CD4-positive, alpha-beta T cell (primary cell): ENCODE measurements around the gene RNF138. TPM values are rescaled to one million over a fixed set of nuclear protein-coding genes. Genes with fewer than 3 reads are reported as not detected.

Experiments
- ATAC-seq: fragments of 200-7000 bp; cut with Tn5 transposase; one replicate; pipeline ENCODE4 v1.10.0; 2022; ENCODE audit warnings: mild to moderate bottlenecking; ENCODE audit not compliant: poor library complexity
- CTCF ChIA-PET: fragments of 350-600 bp; sonication (Branson Sonifier 250); formaldehyde crosslinking; loops from one replicate; lab custom pipeline; 2021; ENCODE audit warnings: antibody characterized with exemption, inconsistent platforms; lab: Charles Lee
- POLR2A ChIA-PET: fragments of 350-600 bp; sonication (Branson Sonifier 250); formaldehyde crosslinking; loops from one replicate; lab custom pipeline; 2021; ENCODE audit warnings: antibody characterized with exemption, inconsistent platforms; lab: Charles Lee
- DNase-seq, 14 experiments: peaks; one replicate each; pipeline ENCODE4 v3.0.0-alpha.2; 2013 to 2020; ENCODE audit warnings: mixed read lengths in 2 of 14
- H3K27ac ChIP-seq, 2 donors: one replicate each; pipeline versions ENCODE4 v1.5.1 to v1.7.0; 2013; ENCODE audit warnings: low read length in 2 of 2, low read depth in 1 of 2, mild to moderate bottlenecking in 1 of 2
- H3K27me3 ChIP-seq, 2 experiments: 1 replicate in 1 of 2; 2 replicates in 1 of 2; pipeline versions ENCODE4 v1.6.1 to v1.7.0; 2013; ENCODE audit warnings: low read length in 2 of 2, control low read depth in 1 of 2, mild to moderate bottlenecking in 1 of 2, moderate library complexity in 1 of 2; ENCODE audit not compliant: insufficient read depth in 2 of 2, control insufficient read depth in 1 of 2
- H3K36me3 ChIP-seq: one replicate; pipeline ENCODE4 v1.6.1; 2013; ENCODE audit warnings: low read length, control low read depth; ENCODE audit not compliant: insufficient read depth
- H3K4me1 ChIP-seq: one replicate; pipeline ENCODE4 v1.6.1; 2013; ENCODE audit warnings: low read length, control low read depth; ENCODE audit not compliant: insufficient read depth
- H3K4me3 ChIP-seq: one replicate; pipeline ENCODE4 v1.5.1; 2013; ENCODE audit warnings: mild to moderate bottlenecking, low read length, moderate library complexity
- H3K9me3 ChIP-seq, 2 experiments: 1 replicate in 1 of 2; 2 replicates in 1 of 2; pipeline versions ENCODE4 v1.6.1 to v1.7.0; 2013; ENCODE audit warnings: low read length in 2 of 2, mild to moderate bottlenecking in 2 of 2, control low read depth in 1 of 2, moderate library complexity in 1 of 2; ENCODE audit not compliant: control insufficient read depth in 1 of 2, insufficient read depth in 1 of 2
- H3K27ac Mint-ChIP-seq: one replicate; pipeline ENCODE4 v1.8.0; 2020; ENCODE audit warnings: mixed read lengths
- H3K27me3 Mint-ChIP-seq: one replicate; pipeline ENCODE4 v1.8.0; 2021; ENCODE audit warnings: mixed read lengths
- H3K36me3 Mint-ChIP-seq: one replicate; pipeline ENCODE4 v1.8.0; 2021; ENCODE audit warnings: low read depth, mixed read lengths
- H3K4me1 Mint-ChIP-seq: one replicate; pipeline ENCODE4 v1.8.0; 2021; ENCODE audit warnings: low read depth, mixed read lengths
- H3K4me3 Mint-ChIP-seq: one replicate; pipeline ENCODE4 v1.8.0; 2020; ENCODE audit warnings: mild to moderate bottlenecking, mixed read lengths
- H3K9me3 Mint-ChIP-seq: one replicate; pipeline ENCODE4 v1.8.0; 2020; ENCODE audit warnings: mixed read lengths
- intact Hi-C, 2 experiments: fragments of 100-400 bp; cut with DNase I in 1 of 2; cut with micrococcal nuclease in 1 of 2; formaldehyde crosslinking; loops; one replicate each; pipeline versions ENCODE4 v1.15.1 to v1.9.0; 2023 to 2025; cut with DNase I, micrococcal nuclease
- total RNA-seq, 174 experiments: library from RNA in 2 of 174; stranded (reverse) in 2 of 174; gene quantifications; one replicate each; pipeline ENCODE4 v1.2.3 and lab custom pipeline; 2021 to 2026
- TF ChIP-seq, protein P1 (sequence below): fragments of 200-600 bp; IDR thresholded peaks from one replicate; pipeline ENCODE4 v1.8.0; 2022; ENCODE audit warnings: antibody characterized with exemption, mild to moderate bottlenecking

The RNF138 gene
- total RNA-seq, 2 experiments from 2014 or later = 177 to 184 TPM

DNA sequence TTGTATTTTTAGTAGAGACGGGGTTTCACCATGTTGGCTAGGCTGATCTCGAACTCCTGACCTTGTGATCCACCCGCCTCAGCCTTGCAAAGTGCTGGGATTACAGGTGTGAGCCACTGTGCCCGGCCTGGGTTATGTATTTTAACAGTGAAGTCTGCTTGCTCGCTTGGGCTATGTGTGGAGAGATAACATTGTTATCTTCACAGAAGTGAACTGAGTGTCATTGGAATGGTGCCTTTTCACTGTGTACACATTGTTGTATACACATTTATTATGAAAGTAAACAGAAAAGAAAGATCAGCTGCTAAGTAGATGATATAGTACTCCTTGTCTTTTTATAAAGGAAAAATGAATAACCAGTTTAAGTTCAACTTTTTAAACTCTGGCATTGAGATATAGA, 30.4 kb downstream of the RNF138 start:
- Mint-ChIP-seq H3K27me3 (no peaks in the 10 kb centered on the region), H3K9me3 (no peaks in the 10 kb centered on the region), H3K36me3 (peaks cover 87% of the 10 kb centered on the region), H3K4me1 (peaks cover 29% of the 10 kb centered on the region), H3K4me3 (no peak overlapping the region), H3K27ac (no peak overlapping the region)
- Histone ChIP-seq H3K27me3 (no peaks in the 10 kb centered on the region), H3K9me3 (no peaks in the 10 kb centered on the region), H3K27ac (no peak overlapping the region), H3K36me3 (peaks cover 61% of the 10 kb centered on the region), H3K4me1 (no peaks in the 10 kb centered on the region), H3K4me3 (no peak overlapping the region)
- ATAC-seq (no peak), DNase-seq (no peak)
- TF ChIP-seq, protein P1, sequence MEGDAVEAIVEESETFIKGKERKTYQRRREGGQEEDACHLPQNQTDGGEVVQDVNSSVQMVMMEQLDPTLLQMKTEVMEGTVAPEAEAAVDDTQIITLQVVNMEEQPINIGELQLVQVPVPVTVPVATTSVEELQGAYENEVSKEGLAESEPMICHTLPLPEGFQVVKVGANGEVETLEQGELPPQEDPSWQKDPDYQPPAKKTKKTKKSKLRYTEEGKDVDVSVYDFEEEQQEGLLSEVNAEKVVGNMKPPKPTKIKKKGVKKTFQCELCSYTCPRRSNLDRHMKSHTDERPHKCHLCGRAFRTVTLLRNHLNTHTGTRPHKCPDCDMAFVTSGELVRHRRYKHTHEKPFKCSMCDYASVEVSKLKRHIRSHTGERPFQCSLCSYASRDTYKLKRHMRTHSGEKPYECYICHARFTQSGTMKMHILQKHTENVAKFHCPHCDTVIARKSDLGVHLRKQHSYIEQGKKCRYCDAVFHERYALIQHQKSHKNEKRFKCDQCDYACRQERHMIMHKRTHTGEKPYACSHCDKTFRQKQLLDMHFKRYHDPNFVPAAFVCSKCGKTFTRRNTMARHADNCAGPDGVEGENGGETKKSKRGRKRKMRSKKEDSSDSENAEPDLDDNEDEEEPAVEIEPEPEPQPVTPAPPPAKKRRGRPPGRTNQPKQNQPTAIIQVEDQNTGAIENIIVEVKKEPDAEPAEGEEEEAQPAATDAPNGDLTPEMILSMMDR = no peak
- POLR2A ChIA-PET = no interaction called here
- intact Hi-C loops = no loop called here
- CTCF ChIA-PET = no interaction called here

DNA sequence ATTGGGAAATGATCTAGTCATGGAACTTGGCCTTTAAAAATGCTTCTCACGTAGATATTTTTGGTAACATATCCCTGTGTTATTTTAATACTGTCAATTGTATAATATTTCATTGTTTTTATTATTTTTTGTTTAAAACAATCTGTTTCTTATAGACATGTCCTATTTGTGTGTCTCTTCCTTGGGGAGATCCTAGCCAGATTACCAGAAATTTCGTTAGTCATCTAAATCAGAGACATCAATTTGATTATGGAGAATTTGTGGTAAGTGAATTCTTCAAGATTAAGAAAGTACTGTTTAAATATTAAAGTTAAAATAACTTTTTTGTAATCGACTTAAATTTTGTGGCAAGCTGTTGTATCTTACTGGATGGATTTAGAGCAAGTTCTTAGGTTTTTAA, 34.9 kb downstream of the RNF138 start:
- ATAC-seq = no peak
- Histone ChIP-seq H3K9me3 (no peaks in the 10 kb centered on the region), H3K27me3 (no peaks in the 10 kb centered on the region), H3K36me3 (peaks cover 74% of the 10 kb centered on the region), H3K4me1 (no peaks in the 10 kb centered on the region), H3K4me3 (no peak overlapping the region), H3K27ac (no peak overlapping the region)
- H3K27ac Mint-ChIP-seq = no peak overlapping the region
- DNase-seq = no peak
- POLR2A ChIA-PET = no interaction called here
- H3K4me1 Mint-ChIP-seq = peaks cover 14% of the 10 kb centered on the region
- no peaks in the 10 kb centered on the region for H3K9me3 Mint-ChIP-seq
- peaks cover 86% of the 10 kb centered on the region for H3K36me3 Mint-ChIP-seq
- intact Hi-C loops = no loop called here
- no peaks in the 10 kb centered on the region for H3K27me3 Mint-ChIP-seq
- H3K4me3 Mint-ChIP-seq = no peak overlapping the region
- CTCF ChIA-PET = interaction anchor here (1.4 kb wide), 1 partner anchor 9 kb away, joined by 3 read pairs; no protein-coding TSS in a partner anchor
- TF ChIP-seq, protein P1 = no peak

DNA sequence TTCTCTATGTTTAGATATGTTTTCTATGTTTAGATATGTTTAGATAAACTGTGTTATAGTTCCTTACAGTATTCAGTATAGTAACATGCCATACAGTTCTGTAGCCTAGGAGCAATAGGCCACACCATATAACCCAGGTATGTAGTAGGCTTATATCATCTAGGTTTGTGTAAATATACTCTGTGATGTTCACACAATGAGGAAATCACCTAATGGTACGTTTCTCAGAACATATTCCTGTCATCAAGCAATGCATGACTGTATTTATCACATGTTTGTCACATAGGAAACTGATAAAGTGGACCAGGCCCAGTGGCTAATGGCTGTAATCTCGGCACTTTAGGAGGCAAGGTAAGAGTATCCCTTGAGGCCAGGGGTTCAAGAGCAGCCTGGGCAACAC, 44.0 kb downstream of the RNF138 start:
- ATAC-seq (no peak), DNase-seq (no peak)
- ChIA-PET CTCF (interaction anchor here (0.8 kb wide), 1 partner anchor 78 kb away, joined by 3 read pairs; no protein-coding TSS in a partner anchor), POLR2A (interaction anchor here (1.5 kb wide), 1 partner anchor 192 kb away, joined by 3 read pairs; the partner anchor contains the start of gene TRAPPC8)
- Histone ChIP-seq H3K27me3 (no peaks in the 10 kb centered on the region), H3K36me3 (peaks cover 2% of the 10 kb centered on the region), H3K9me3 (no peaks in the 10 kb centered on the region), H3K27ac (no peak overlapping the region), H3K4me3 (no peak overlapping the region), H3K4me1 (no peaks in the 10 kb centered on the region)
- intact Hi-C loops = no loop called here
- Mint-ChIP-seq H3K4me1 (peaks cover 18% of the 10 kb centered on the region), H3K27me3 (no peaks in the 10 kb centered on the region), H3K9me3 (no peaks in the 10 kb centered on the region), H3K4me3 (no peak overlapping the region), H3K36me3 (peaks cover 43% of the 10 kb centered on the region), H3K27ac (peak overlapping the region; percentile 19)
- TF ChIP-seq, protein P1 = no peak
